Lower leg skin (tissue), 4 donors: ENCODE results near the gene TIGD6. TPM values are rescaled to one million over a fixed set of nuclear protein-coding genes. Genes with fewer than 3 reads are reported as not detected.

Experiments
- DNase-seq, 2 donors: peaks; one replicate each; pipeline ENCODE4 v3.0.0-alpha.2; 2019; ENCODE audit warnings: low spot score in 2 of 2
- H3K4me3 ChIP-seq: fragments of 200-600 bp; sonication (generic); 2 replicates; pipeline ENCODE4 v1.5.1; 2017; ENCODE audit warnings: mild to moderate bottlenecking, low read depth; ENCODE audit not compliant: poor library complexity, severe bottlenecking
- CTCF ChIP-seq, 3 donors: fragments of 450-650 bp; IDR thresholded peaks; one replicate each; pipeline ENCODE4 v1.5.1; 2016; ENCODE audit warnings: antibody characterized with exemption in 3 of 3, mild to moderate bottlenecking in 3 of 3, moderate library complexity in 2 of 3
- POLR2A ChIP-seq, 2 donors: fragments of 450-650 bp; IDR thresholded peaks; one replicate each; pipeline ENCODE4 v1.6.1; 2016 to 2017; ENCODE audit warnings: antibody characterized with exemption in 2 of 2, mild to moderate bottlenecking in 1 of 2, moderate library complexity in 1 of 2
- WGBS, 2 donors: methylation state at CpG; one replicate each; pipeline ENCODE4 v1.1.5; 2018; 5-methylcytosine and 5-hydroxymethylcytosine counted together
- intact Hi-C: fragments of 100-400 bp; cut with DNase I; formaldehyde crosslinking; loops from one replicate; pipeline ENCODE4 v1.15.0; 2023; ENCODE audit warnings: low total_unique reads
- total RNA-seq, 4 donors: library from RNA; depleted of rRNA; stranded (reverse); fragments of >200 nt; gene quantifications; one replicate each; pipeline ENCODE4 v1.1.0, GENCODE V29; 2016

TIGD6 gene
- total RNA-seq, 4 donors from 2014 or later, result 3.8 to 8.3 (median 6.0) TPM

- H3K4me3 ChIP-seq, result no peak overlapping the region
- TF ChIP-seq POLR2A (IDR thresholded peaks at IDR 0.05) (no peak), CTCF (IDR thresholded peaks at IDR 0.05) (no peak)
- intact Hi-C loops, result no loop called here
- no peak for DNase-seq
- 91 to 92% methylated on average over 3 of the region's 3 CpGs for WGBS, 2 donors
These were observed 33.5 kb downstream of the TIGD6 start for GRCh38 chr5:149966946-149967345.

- no peak for TF ChIP-seq POLR2A (IDR thresholded peaks at IDR 0.05)
- TF ChIP-seq CTCF (IDR thresholded peaks at IDR 0.05), result no peak
- DNase-seq, result no peak
- intact Hi-C loops, result loop anchor here (5.0 kb wide), 1 partner anchor 126 kb away; no protein-coding TSS in a partner anchor
- no peak overlapping the region for H3K4me3 ChIP-seq
- 90 to 100% methylated on average over 3 of the region's 3 CpGs for WGBS, 2 donors
These were observed 36.7 kb downstream of the TIGD6 start for GRCh38 chr5:149963729-149964128.

GRCh38 chr5:149962601-149963300 is 37.7 kb downstream of the TIGD6 start:
- no peak for DNase-seq
- TF ChIP-seq POLR2A (IDR thresholded peaks at IDR 0.05), result no peak
- no peak for TF ChIP-seq CTCF (IDR thresholded peaks at IDR 0.05)
- WGBS, 2 donors, result 95% methylated on average over 5 of the region's 5 CpGs
- no peak overlapping the region for H3K4me3 ChIP-seq
- intact Hi-C loops, result loop anchor here (5.0 kb wide), 1 partner anchor 125 kb away; no protein-coding TSS in a partner anchor

GRCh38 chr5:149961957-149962409 is 38.5 kb downstream of the TIGD6 start:
- no peak overlapping the region for H3K4me3 ChIP-seq
- TF ChIP-seq CTCF (IDR thresholded peaks at IDR 0.05) (no peak), POLR2A (IDR thresholded peaks at IDR 0.05) (no peak)
- DNase-seq, result no peak
- intact Hi-C loops, result loop anchor here (5.0 kb wide), 1 partner anchor 125 kb away; no protein-coding TSS in a partner anchor
- WGBS, 2 donors, result 55 to 62% methylated on average over 6 of the region's 6 CpGs

- TF ChIP-seq CTCF (IDR thresholded peaks at IDR 0.05), result no peak
- no peak for TF ChIP-seq POLR2A (IDR thresholded peaks at IDR 0.05)
- no peak for DNase-seq
- 11 to 13% methylated on average over 23 of the region's 23 CpGs for WGBS, 2 donors
- H3K4me3 ChIP-seq, result peak overlapping the region; percentile 62
- intact Hi-C loops, result loop anchor here (5.0 kb wide), 1 partner anchor 124 kb away; no protein-coding TSS in a partner anchor
These were observed 39.2 kb downstream of the TIGD6 start for GRCh38 chr5:149961186-149961685.
